Calu3 (cell line): ENCODE data around the gene UPK3A. TPM values are rescaled to one million over a fixed set of nuclear protein-coding genes. Genes with fewer than 3 reads are reported as not detected.

Source experiments
- Bru-seq: library from RNA; stranded (reverse); fragments of 400-500 nt; gene quantifications from one replicate; lab custom pipeline; 2021; lab: Mats Ljungman, UMichigan
- BruChase-seq, 2 experiments: library from RNA; stranded (reverse); fragments of 400-500 nt; gene quantifications; one replicate each; lab custom pipeline; 2021; lab: Mats Ljungman, UMichigan
- BruUV-seq: library from RNA; stranded (reverse); fragments of 400-500 nt; replicated peaks from 2 replicates; lab custom pipeline; 2021; lab: Mats Ljungman, UMichigan
- CTCF ChIA-PET: fragments of 300-600 bp; sonication (Branson Sonifier 250); formaldehyde crosslinking; loops from one replicate; lab custom pipeline; 2022; ENCODE audit warnings: antibody characterized with exemption; lab: Charles Lee
- DNase-seq: peaks from one replicate; pipeline ENCODE4 v3.0.0; 2022
- H3K27ac Mint-ChIP-seq: one replicate; pipeline ENCODE4 v1.8.0; 2022; ENCODE audit warnings: mixed read lengths; ENCODE audit not compliant: unreplicated experiment
- H3K27me3 Mint-ChIP-seq: one replicate; pipeline ENCODE4 v1.8.0; 2022; ENCODE audit warnings: mixed read lengths; ENCODE audit not compliant: unreplicated experiment
- H3K36me3 Mint-ChIP-seq: one replicate; pipeline ENCODE4 v1.8.0; 2022; ENCODE audit warnings: mild to moderate bottlenecking, moderate library complexity, mixed read lengths; ENCODE audit not compliant: insufficient read depth, unreplicated experiment
- H3K4me1 Mint-ChIP-seq: one replicate; pipeline ENCODE4 v1.8.0; 2022; ENCODE audit warnings: mild to moderate bottlenecking, low read depth, mixed read lengths; ENCODE audit not compliant: unreplicated experiment
- H3K4me3 Mint-ChIP-seq: one replicate; pipeline ENCODE4 v1.8.0; 2022; ENCODE audit warnings: mild to moderate bottlenecking, low read depth, moderate library complexity, mixed read lengths; ENCODE audit not compliant: unreplicated experiment
- H3K9me3 Mint-ChIP-seq: one replicate; pipeline ENCODE4 v1.8.0; 2022; ENCODE audit warnings: low read depth, mixed read lengths; ENCODE audit not compliant: unreplicated experiment
- intact Hi-C: fragments of 100-400 bp; cut with micrococcal nuclease; formaldehyde crosslinking; loops from one replicate; pipeline ENCODE4 v1.10.0; 2022; ENCODE audit not compliant: unreplicated experiment
- long read RNA-seq: library from polyadenylated mRNA; stranded (forward); transcript quantifications from one replicate; pipeline ENCODE4 v2.0.0, GENCODE V29; 2022
- total RNA-seq: library from RNA; stranded (reverse); gene quantifications from 2 replicates; pipeline ENCODE4 v1.2.3, GENCODE V29; 2022
- TF ChIP-seq, protein P1 (sequence below): fragments of 200-600 bp; IDR thresholded peaks from one replicate; pipeline ENCODE4 v1.8.0; 2022; ENCODE audit warnings: antibody characterized with exemption; ENCODE audit not compliant: unreplicated experiment

UPK3A gene
- total RNA-seq (not detected in 2 replicates), Bru-seq, nascent RNA (percentile 7 among the genes with signal in this experiment), BruChase-seq, experiment 1, labeled RNA remaining after a 6-hour chase (percentile 10 among the genes with signal in this experiment), BruChase-seq, experiment 2, labeled RNA remaining after a 2-hour chase (percentile 7 among the genes with signal in this experiment)
- long read RNA-seq, result 0 reads

DNA sequence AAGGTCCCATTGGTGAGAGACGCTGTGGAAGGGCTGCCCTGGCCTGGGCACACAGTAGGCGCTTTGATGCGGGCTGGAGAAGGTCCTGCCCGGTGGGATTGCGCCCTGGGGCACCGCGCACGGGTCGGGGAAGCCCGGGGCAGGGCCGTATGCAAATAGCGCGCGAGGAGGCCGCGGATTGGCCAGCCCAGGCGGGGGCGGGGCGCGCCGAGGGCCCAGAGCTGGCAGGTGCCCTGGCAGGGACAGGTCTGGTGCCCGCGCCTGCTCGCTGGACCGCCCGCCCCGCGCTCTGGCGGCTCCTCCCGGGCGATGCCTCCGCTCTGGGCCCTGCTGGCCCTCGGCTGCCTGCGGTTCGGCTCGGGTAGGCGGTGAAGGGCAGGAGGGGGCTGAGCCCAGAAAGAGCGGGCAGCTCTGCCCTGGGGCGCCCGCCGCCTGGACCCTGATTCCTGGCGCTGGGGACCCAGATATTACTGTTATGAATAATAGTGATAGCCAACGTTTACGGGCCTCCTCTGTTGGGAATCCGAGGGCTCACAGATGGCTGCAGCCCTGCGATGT, at the start of gene UPK3A:
Gene UPK3A, plus strand, starts transcription at position 245 of the 558 bp plus-strand sequence. Its CDS starts 65 bp downstream, at position 310.
- CTCF ChIA-PET, result interaction anchor here (0.6 to 1.0 kb wide), 2 partner anchors 38 to 1478 kb away, joined by 3 read pairs; no protein-coding TSS in a partner anchor
- intact Hi-C loops, result no loop called here
- peak within 1 kb of the TSS; percentile 56 for H3K4me3 Mint-ChIP-seq
- no peak within 1 kb of the TSS for H3K27ac Mint-ChIP-seq
- BruUV-seq, result no TSS peak
- H3K27me3 Mint-ChIP-seq, result peaks cover 32% of the 10 kb centered on the region
- peaks cover 8% of the 10 kb centered on the region for H3K36me3 Mint-ChIP-seq
- DNase-seq, result peak; percentile 93
- H3K9me3 Mint-ChIP-seq, result no peaks in the 10 kb centered on the region
- TF ChIP-seq, protein P1, sequence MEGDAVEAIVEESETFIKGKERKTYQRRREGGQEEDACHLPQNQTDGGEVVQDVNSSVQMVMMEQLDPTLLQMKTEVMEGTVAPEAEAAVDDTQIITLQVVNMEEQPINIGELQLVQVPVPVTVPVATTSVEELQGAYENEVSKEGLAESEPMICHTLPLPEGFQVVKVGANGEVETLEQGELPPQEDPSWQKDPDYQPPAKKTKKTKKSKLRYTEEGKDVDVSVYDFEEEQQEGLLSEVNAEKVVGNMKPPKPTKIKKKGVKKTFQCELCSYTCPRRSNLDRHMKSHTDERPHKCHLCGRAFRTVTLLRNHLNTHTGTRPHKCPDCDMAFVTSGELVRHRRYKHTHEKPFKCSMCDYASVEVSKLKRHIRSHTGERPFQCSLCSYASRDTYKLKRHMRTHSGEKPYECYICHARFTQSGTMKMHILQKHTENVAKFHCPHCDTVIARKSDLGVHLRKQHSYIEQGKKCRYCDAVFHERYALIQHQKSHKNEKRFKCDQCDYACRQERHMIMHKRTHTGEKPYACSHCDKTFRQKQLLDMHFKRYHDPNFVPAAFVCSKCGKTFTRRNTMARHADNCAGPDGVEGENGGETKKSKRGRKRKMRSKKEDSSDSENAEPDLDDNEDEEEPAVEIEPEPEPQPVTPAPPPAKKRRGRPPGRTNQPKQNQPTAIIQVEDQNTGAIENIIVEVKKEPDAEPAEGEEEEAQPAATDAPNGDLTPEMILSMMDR, result no peak
- no peaks in the 10 kb centered on the region for H3K4me1 Mint-ChIP-seq

DNA sequence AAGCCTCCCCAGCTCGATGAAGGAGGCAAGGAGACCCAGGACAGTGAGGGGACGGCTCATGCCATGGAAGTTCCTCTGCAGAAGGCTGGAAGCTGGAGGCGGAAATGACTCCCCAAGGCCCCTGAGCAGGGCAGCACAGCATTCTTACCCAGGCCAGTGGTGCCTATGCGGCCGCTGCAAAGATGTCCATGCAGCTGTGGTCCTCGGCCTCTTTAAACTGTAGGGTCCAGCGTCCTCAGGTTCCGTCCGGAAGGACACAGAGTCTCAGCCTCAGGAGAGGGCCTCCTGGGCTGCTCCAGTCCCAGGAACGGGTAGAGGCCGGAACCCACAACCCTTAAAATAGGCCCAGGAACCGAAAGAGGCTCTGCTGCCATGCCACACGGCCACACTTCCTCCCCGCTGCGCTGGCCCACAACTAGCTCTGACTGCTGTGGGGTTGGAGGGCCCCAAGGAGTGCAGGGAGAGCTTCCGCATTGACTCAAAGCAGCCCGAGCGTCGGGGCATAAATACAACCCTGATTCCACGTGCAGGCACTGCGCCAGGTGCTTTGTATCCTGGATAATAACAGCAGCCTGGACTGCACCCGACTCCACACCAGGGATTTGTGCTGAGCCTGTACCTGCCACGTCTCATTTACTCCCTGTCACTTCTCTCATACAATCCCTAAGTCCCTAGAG, 49.5 kb upstream of the UPK3A start:
- intact Hi-C loops, result no loop called here
- no TSS peak for BruUV-seq
- Mint-ChIP-seq H3K4me1 (peaks cover 14% of the 10 kb centered on the region), H3K27me3 (no peaks in the 10 kb centered on the region), H3K36me3 (peaks cover 24% of the 10 kb centered on the region), H3K4me3 (no peak overlapping the region), H3K27ac (no peak overlapping the region), H3K9me3 (no peaks in the 10 kb centered on the region)
- no peak for DNase-seq
- TF ChIP-seq, protein P1, result no peak
- CTCF ChIA-PET, result no interaction called here

DNA sequence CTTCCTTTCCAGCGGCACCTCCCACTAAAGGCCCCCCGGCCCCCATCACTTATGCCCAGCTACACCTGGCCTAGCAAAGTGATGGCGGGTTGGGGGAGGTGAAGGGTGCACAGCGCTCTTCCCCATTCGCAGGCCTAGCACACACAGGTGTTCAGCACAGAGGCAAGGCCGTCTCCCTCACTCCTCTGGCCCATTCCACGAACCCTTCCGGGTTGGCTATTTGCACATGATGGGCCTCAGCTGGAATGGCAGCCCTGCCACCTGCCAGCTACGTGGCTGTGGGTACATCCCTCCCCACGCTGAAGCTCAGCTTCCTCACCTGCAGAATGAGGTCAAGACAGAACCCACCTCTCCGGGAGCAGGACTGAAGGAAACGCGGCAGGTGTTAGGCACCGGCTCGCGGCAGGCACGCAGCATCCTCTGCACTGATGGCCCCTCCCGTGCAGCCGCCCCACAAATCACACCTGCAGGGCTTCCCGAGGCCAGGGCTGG, 48.9 kb upstream of the UPK3A start:
- DNase-seq, result no peak
- Mint-ChIP-seq H3K4me1 (peaks cover 14% of the 10 kb centered on the region), H3K36me3 (peaks cover 29% of the 10 kb centered on the region), H3K4me3 (no peak overlapping the region), H3K27me3 (no peaks in the 10 kb centered on the region), H3K9me3 (no peaks in the 10 kb centered on the region), H3K27ac (no peak overlapping the region)
- no TSS peak for BruUV-seq
- CTCF ChIA-PET, result no interaction called here
- TF ChIP-seq, protein P1, result no peak
- intact Hi-C loops, result no loop called here

DNA sequence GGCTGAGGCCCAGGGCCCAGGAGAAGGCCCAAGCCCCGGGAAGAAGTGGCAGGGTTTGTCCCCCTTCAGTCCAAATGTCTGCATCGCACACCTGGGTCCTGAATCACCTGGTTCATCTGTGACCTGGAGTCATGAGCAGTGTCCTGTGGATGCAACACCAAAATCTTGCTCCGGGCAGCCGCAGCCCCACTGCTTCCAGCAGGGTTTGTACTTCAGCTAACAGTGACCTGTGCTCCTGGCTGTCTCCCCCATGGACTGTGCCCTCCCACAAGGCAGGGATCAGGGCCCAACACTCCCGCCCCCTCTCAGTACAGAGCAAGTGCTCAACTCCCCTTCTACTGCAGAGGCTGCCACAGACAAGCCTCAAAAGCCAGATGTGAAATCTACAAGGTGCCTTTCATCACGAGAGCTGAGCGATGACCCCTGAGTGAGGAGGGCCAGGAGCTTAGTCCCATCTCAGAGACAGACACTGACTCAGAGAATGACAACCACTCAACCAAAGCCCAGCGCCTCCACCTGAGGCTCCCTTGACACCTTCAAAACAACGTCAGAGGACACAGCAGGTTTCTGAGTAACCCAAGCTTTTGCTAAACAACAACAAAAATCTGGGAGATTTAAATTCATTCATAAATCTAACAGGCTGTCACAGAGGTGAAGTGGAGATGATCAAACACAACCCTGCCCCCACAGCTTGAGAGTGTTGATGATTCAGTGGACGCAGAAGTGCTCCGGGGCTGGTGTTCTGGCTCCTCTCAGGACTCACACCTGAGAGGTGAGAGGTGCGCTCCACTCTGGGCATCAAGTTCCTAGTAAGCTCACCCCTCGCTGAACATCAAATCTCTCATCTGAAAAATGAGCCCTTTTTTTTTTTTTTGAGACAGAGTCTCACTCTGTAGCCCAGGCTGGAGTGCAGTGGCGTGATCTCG, 47.4 kb upstream of the UPK3A start:
- CTCF ChIA-PET, result interaction anchor here (0.7 kb wide), 1 partner anchor 27 kb away, joined by 3 read pairs; no protein-coding TSS in a partner anchor
- no TSS peak for BruUV-seq
- H3K9me3 Mint-ChIP-seq, result no peaks in the 10 kb centered on the region
- TF ChIP-seq, protein P1, result no peak
- H3K4me1 Mint-ChIP-seq, result peaks cover 25% of the 10 kb centered on the region
- H3K4me3 Mint-ChIP-seq, result no peak overlapping the region
- no peak overlapping the region for H3K27ac Mint-ChIP-seq
- no peaks in the 10 kb centered on the region for H3K27me3 Mint-ChIP-seq
- DNase-seq, result no peak
- H3K36me3 Mint-ChIP-seq, result peaks cover 34% of the 10 kb centered on the region
- intact Hi-C loops, result no loop called here
